K562 (cell line): ENCODE data around the gene ROBO2. TPM values are rescaled to one million over a fixed set of nuclear protein-coding genes. Genes with fewer than 3 reads are reported as not detected.

ENCODE experiments used
- ATAC-seq: fragments of 200-7000 bp; cut with Tn5 transposase; 3 replicates; pipeline ENCODE4 v1.9.1; 2020; ENCODE audit warnings: moderate library complexity
- BruUV-seq: library from RNA; stranded (reverse); fragments of 400-500 nt; replicated peaks from 2 replicates; lab custom pipeline; 2021; lab: Mats Ljungman, UMichigan
- CTCF ChIA-PET: fragments of 300-600 bp; formaldehyde crosslinking; extraction: SDS; loops from one replicate; lab custom pipeline; 2021; ENCODE audit warnings: low intra/inter-chr PET ratio; lab: Yijun Ruan, JAX
- POLR2A ChIA-PET: fragments of 300-600, 350-650 bp; sonication (Branson Sonifier 250); formaldehyde crosslinking; extraction: SDS; loops from one replicate; lab custom pipeline; 2021; ENCODE audit warnings: antibody characterized with exemption, inconsistent platforms; lab: Yijun Ruan, JAX
- DNase-seq, 4 experiments: peaks; one replicate each; pipeline versions ENCODE4 v3.0.0 to v3.0.0-alpha.2; 2011 to 2018; ENCODE audit warnings: low spot score in 3 of 4, mixed read lengths in 3 of 4; ENCODE audit errors: extremely low read depth in 1 of 4
- FAIRE-seq: peaks from 2 replicates; lab custom pipeline; 2011; peaks lifted over from hg19 to GRCh38; lab: Jason Lieb, UNC
- H2AFZ ChIP-seq: 2 replicates; pipeline ENCODE4 v1.6.0; 2011; ENCODE audit warnings: low read depth, low read length, control low read depth, inconsistent platforms
- H3K27ac ChIP-seq: fragments of 200-600 bp; 3 replicates; pipeline ENCODE4 v1.8.0; 2011; ENCODE audit warnings: low read depth, mild to moderate bottlenecking, control low read depth, inconsistent platforms, low read length, moderate library complexity, mixed read lengths; ENCODE audit errors: extremely low read depth
- H3K27me3 ChIP-seq, 2 experiments: fragments of 300-600 bp in 1 of 2; 2 replicates in 1 of 2; 3 replicates in 1 of 2; pipeline versions ENCODE4 v1.6.0 to v1.8.0; 2011; ENCODE audit warnings: inconsistent platforms in 2 of 2, low read length in 2 of 2, mild to moderate bottlenecking in 1 of 2, mixed read lengths in 1 of 2, moderate library complexity in 1 of 2; ENCODE audit not compliant: control insufficient read depth in 2 of 2, insufficient read depth in 2 of 2
- H3K36me3 ChIP-seq: fragments of 300-600 bp; 3 replicates; pipeline ENCODE4 v1.8.0; 2011; ENCODE audit warnings: mild to moderate bottlenecking, low read length, inconsistent platforms; ENCODE audit not compliant: control insufficient read depth, insufficient read depth
- H3K4me1 ChIP-seq, 2 experiments: fragments of 200-600 bp in 1 of 2; replicated peaks in 1 of 2; 2 replicates in 1 of 2; 3 replicates in 1 of 2; pipeline versions ENCODE4 v1.5.1 to v1.8.0; 2011; ENCODE audit warnings: inconsistent platforms in 2 of 2, low read length in 2 of 2, mild to moderate bottlenecking in 1 of 2, mixed read lengths in 1 of 2, moderate library complexity in 1 of 2; ENCODE audit not compliant: control insufficient read depth in 2 of 2, insufficient read depth in 2 of 2
- H3K4me2 ChIP-seq: 2 replicates; pipeline ENCODE4 v1.6.1; 2011; ENCODE audit warnings: low read length, control low read depth, inconsistent platforms, mixed read lengths; ENCODE audit not compliant: insufficient read depth
- H3K4me3 ChIP-seq: fragments of 200-600 bp; sonication (generic), shearing (Covaris generic); 2 replicates; pipeline ENCODE4 v1.5.1; 2016; ENCODE audit warnings: control low read depth, inconsistent platforms
- H3K79me2 ChIP-seq: fragments of 200-600 bp; 3 replicates; pipeline ENCODE4 v1.8.0; 2011; ENCODE audit warnings: low read length, inconsistent platforms; ENCODE audit not compliant: control insufficient read depth, insufficient read depth
- H3K9ac ChIP-seq, 2 experiments: 2 replicates each; pipeline versions ENCODE4 v1.6.0 to v1.6.1; 2011; ENCODE audit warnings: low read depth in 2 of 2, low read length in 2 of 2, control low read depth in 1 of 2, inconsistent platforms in 1 of 2, mild to moderate bottlenecking in 1 of 2, mixed read lengths in 1 of 2; ENCODE audit not compliant: insufficient read depth in 1 of 2
- H3K9me1 ChIP-seq: one replicate; pipeline ENCODE4 v1.6.0; 2011; ENCODE audit warnings: inconsistent platforms, mild to moderate bottlenecking, low read length, moderate library complexity; ENCODE audit not compliant: control insufficient read depth, insufficient read depth
- H3K9me3 ChIP-seq: replicated peaks from 2 replicates; pipeline ENCODE4 v1.5.1; 2011; ENCODE audit warnings: low read depth, low read length, inconsistent platforms; ENCODE audit not compliant: control insufficient read depth, insufficient read depth
- H4K20me1 ChIP-seq: replicated peaks from 2 replicates; pipeline ENCODE4 v1.6.1; 2011; ENCODE audit warnings: low read length, inconsistent platforms, mixed read lengths; ENCODE audit not compliant: control insufficient read depth, insufficient read depth
- BMI1 ChIP-seq: fragments of 150-350 bp; IDR thresholded peaks from 2 replicates; pipeline ENCODE4 v1.6.1; 2014; ENCODE audit warnings: low read length
- E2F1 ChIP-seq: sonication (generic); formaldehyde crosslinking; IDR thresholded peaks from 2 replicates; pipeline ENCODE4 v1.8.1; 2023; ENCODE audit warnings: mild to moderate bottlenecking, missing genetic modification reagents, moderate library complexity
- E2F8 ChIP-seq: fragments of 450-650 bp; IDR thresholded peaks from 2 replicates; pipeline ENCODE4 v1.7.1; 2018; ENCODE audit warnings: mild to moderate bottlenecking, low read depth; ENCODE audit not compliant: partially characterized antibody
- ELF2 ChIP-seq: fragments of 250-450 bp; sonication (Bioruptor Pico); IDR thresholded peaks from 2 replicates; pipeline ENCODE4 v1.5.0; 2021; ENCODE audit warnings: mild to moderate bottlenecking
- MBD2 ChIP-seq: sonication (generic); IDR thresholded peaks from 2 replicates; pipeline ENCODE4 v1.6.1; 2016; ENCODE audit warnings: low read depth, borderline replicate concordance
- MEIS2 ChIP-seq: fragments of 450-650 bp; IDR thresholded peaks from 2 replicates; pipeline ENCODE4 v1.6.1; 2014; ENCODE audit warnings: mild to moderate bottlenecking; ENCODE audit not compliant: partially characterized antibody
- NR4A1 ChIP-seq, 2 experiments: fragments of 250-450 bp in 1 of 2; fragments of 450-650 bp in 1 of 2; sonication (Bioruptor Pico) in 1 of 2; IDR thresholded peaks; 2 replicates each; pipeline versions ENCODE4 v1.4.0 to v1.6.1; 2016 to 2020; ENCODE audit warnings: mild to moderate bottlenecking in 2 of 2, missing compliant biosample characterization in 1 of 2, missing genetic modification characterization in 1 of 2, moderate library complexity in 1 of 2
- PHB ChIP-seq: fragments of 250-450 bp; sonication (Bioruptor Pico); IDR thresholded peaks from 2 replicates; pipeline ENCODE4 v1.5.0; 2021
- TFE3 ChIP-seq: fragments of 450-650 bp; formaldehyde crosslinking; IDR thresholded peaks from 2 replicates; pipeline ENCODE4 v1.4.0; 2020; ENCODE audit warnings: mild to moderate bottlenecking, mixed read lengths
- ZNF408 ChIP-seq: fragments of 250-450 bp; sonication (Bioruptor Pico); IDR thresholded peaks from 2 replicates; pipeline ENCODE4 v1.4.0; 2020; ENCODE audit warnings: low read depth, mild to moderate bottlenecking, moderate library complexity
- ZNF830 ChIP-seq: fragments of 250-450 bp; sonication (Bioruptor Pico); IDR thresholded peaks from 2 replicates; pipeline ENCODE4 v1.5.0; 2021; ENCODE audit warnings: mild to moderate bottlenecking
- WGBS: fragments of 100-300 bp; shearing (Covaris generic); methylation state at CpG from one replicate; pipeline ENCODE4 v1.1.6; 2016; ENCODE audit warnings: low coverage, mixed read lengths; ENCODE audit not compliant: insufficient coverage; ENCODE audit errors: missing lambda C conversion rate; 5-methylcytosine and 5-hydroxymethylcytosine counted together
- in situ Hi-C: fragments of 300-500 bp; cut with MboI; formaldehyde crosslinking; loops from 4 replicates; pipeline ENCODE4 v1.15.0; 2018; ENCODE audit warnings: inconsistent platforms, mixed read lengths
- intact Hi-C: fragments of 100-400 bp; cut with micrococcal nuclease; formaldehyde crosslinking; loops from 2 replicates; pipeline ENCODE4 v1.14.2; 2022
- polyA plus RNA-seq, 8 experiments: library from polyadenylated mRNA; depleted of rRNA in 4 of 8; stranded (reverse) in 5 of 8; unstranded in 3 of 8; fragments of >200 nt; fragmentation: Nextera tagmentation in 2 of 8; fragmentation: Illumina TruSeq in 1 of 8; extraction: Ambion mirVana in 2 of 8; extraction: Trizol in 1 of 8; gene quantifications; 2 replicates each; pipeline versions ENCODE4 v1.2.1 to v1.2.3, GENCODE V29; 2011 to 2014; ENCODE audit warnings: inconsistent platforms in 1 of 8, missing spikeins in 1 of 8
- total RNA-seq, 7 experiments: library from RNA; depleted of rRNA in 6 of 7; stranded (reverse); fragments of >200 nt in 6 of 7; fragmentation: Illumina TruSeq in 2 of 7; extraction: Trizol in 2 of 7; gene quantifications; 2 replicates each; pipeline versions ENCODE4 v1.2.1 to v1.2.3, GENCODE V29; 2011 to 2021; ENCODE audit warnings: low replicate concordance in 1 of 7

The ROBO2 gene
- total and polyA plus RNA-seq, 9 of the 15 experiments (the other 6 are each of a cell fraction or from before 2014, with no cell fraction given), result 0.84 to 3.0 (median 1.7) TPM

- H3K9me3 ChIP-seq, result no peaks in the 10 kb centered on the region
- no peak overlapping the region for H3K9ac ChIP-seq
- H4K20me1 ChIP-seq, result no peaks in the 10 kb centered on the region
- 19% methylated on average over 7 of the region's 7 CpGs for WGBS
- no peaks in the 10 kb centered on the region for H3K79me2 ChIP-seq
- H3K36me3 ChIP-seq, result no peaks in the 10 kb centered on the region
- ChIA-PET POLR2A (no interaction called here), CTCF (no interaction called here)
- FAIRE-seq, result no peak
- in situ Hi-C loops (no loop called here), intact Hi-C loops (loop anchor here (10.0 kb wide), 1 partner anchor 105 kb away; the partner anchor contains the start of gene ROBO2)
- no peaks in the 10 kb centered on the region for H3K4me1 ChIP-seq
- no peak for ATAC-seq
- H3K27ac ChIP-seq, result no peak overlapping the region
- no peaks in the 10 kb centered on the region for H3K9me1 ChIP-seq
- TF ChIP-seq NR4A1 (CRISPR knock-in tag; IDR thresholded peaks at IDR 0.05) (no peak), NR4A1 (tag; IDR thresholded peaks at IDR 0.05) (no peak), PHB (CRISPR knock-in tag) (no peak), MEIS2 (peak; percentile 17)
- H2AFZ ChIP-seq, result peak overlapping the region; percentile 39; the same call in 1 of the 2 replicates
- H3K27me3 ChIP-seq, result no peaks in the 10 kb centered on the region
- DNase-seq, result no peak
- H3K4me3 ChIP-seq, result no peak overlapping the region
- BruUV-seq, result no TSS peak
- no peak overlapping the region for H3K4me2 ChIP-seq
These were observed 110.1 kb downstream of the ROBO2 start for GRCh38 chr3:77150028-77150427.

- H3K4me2 ChIP-seq, result no peak overlapping the region
- DNase-seq, result no peak
- no peaks in the 10 kb centered on the region for H3K36me3 ChIP-seq
- no peaks in the 10 kb centered on the region for H3K27me3 ChIP-seq
- intact Hi-C loops (loop anchor here (10.0 kb wide), 1 partner anchor 106 kb away; the partner anchor contains the start of gene ROBO2), in situ Hi-C loops (no loop called here)
- H3K4me1 ChIP-seq, result no peaks in the 10 kb centered on the region
- ATAC-seq, result no peak
- ChIA-PET POLR2A (no interaction called here), CTCF (no interaction called here)
- no peak overlapping the region for H2AFZ ChIP-seq
- no peak overlapping the region for H3K4me3 ChIP-seq
- no peak for FAIRE-seq
- H3K9me3 ChIP-seq, result no peaks in the 10 kb centered on the region
- no peaks in the 10 kb centered on the region for H3K9me1 ChIP-seq
- H3K79me2 ChIP-seq, result no peaks in the 10 kb centered on the region
- BruUV-seq, result no TSS peak
- no peak overlapping the region for H3K27ac ChIP-seq
- no peaks in the 10 kb centered on the region for H4K20me1 ChIP-seq
- no peak overlapping the region for H3K9ac ChIP-seq
- TF ChIP-seq BMI1, result no peak
- TF ChIP-seq ZNF408 (CRISPR knock-in tag), result no peak
- no peak for TF ChIP-seq ZNF830 (CRISPR knock-in tag)
- TF ChIP-seq MBD2, result no peak
- TF ChIP-seq E2F8, result no peak
- no peak for TF ChIP-seq ELF2
- TF ChIP-seq TFE3 (CRISPR knock-in tag), result no peak
- TF ChIP-seq E2F1 (CRISPR knock-in tag), result no peak
These were observed 110.9 kb downstream of the ROBO2 start for GRCh38 chr3:77150759-77151158.
